HCT116 (cell line): ENCODE results near the gene P2RX6. TPM values are rescaled to one million over a fixed set of nuclear protein-coding genes. Genes with fewer than 3 reads are reported as not detected.

Experiments used
- ATAC-seq: fragments of 200-7000 bp; cut with Tn5 transposase; 2 replicates; pipeline ENCODE4 v1.9.1; 2020; ENCODE audit warnings: mild to moderate bottlenecking, moderate library complexity
- BruUV-seq: library from RNA; stranded (reverse); fragments of 400-500 nt; replicated peaks from 2 replicates; lab custom pipeline; 2021; lab: Mats Ljungman, UMichigan
- CTCF ChIA-PET: fragments of 300-600 bp; sonication (Branson Sonifier 250); formaldehyde crosslinking; loops from one replicate; lab custom pipeline; 2021; ENCODE audit warnings: antibody characterized with exemption; lab: Charles Lee
- POLR2A ChIA-PET: fragments of 300-600, 350-600 bp; sonication (Branson Sonifier 250); formaldehyde crosslinking; loops from one replicate; lab custom pipeline; 2021; ENCODE audit warnings: antibody characterized with exemption; lab: Charles Lee
- RAD21 ChIA-PET, 2 experiments: fragments of 300-600 bp; sonication (Branson Sonifier 250); formaldehyde crosslinking; loops; one replicate each; lab custom pipeline; 2023; ENCODE audit warnings: low total read pairs in 2 of 2; ENCODE audit not compliant: uncharacterized antibody in 2 of 2, unreplicated experiment in 2 of 2, low non-redundant PET in 1 of 2; lab: Charles Lee
- DNase-seq: peaks from one replicate; pipeline ENCODE4 v3.0.0-alpha.2; 2010; ENCODE audit warnings: low read depth, low spot score
- H2AFZ ChIP-seq: fragments of 200-600 bp; shearing (Covaris generic), sonication (generic); 2 replicates; pipeline ENCODE4 v1.6.1; 2017; ENCODE audit warnings: low read depth, mixed run types, mixed read lengths, antibody characterized with exemption, low read length; ENCODE audit not compliant: poor library complexity, severe bottlenecking
- H3K27ac ChIP-seq: 2 replicates; pipeline ENCODE4 v1.5.1; 2012; ENCODE audit warnings: low read depth, low read length
- H3K27me3 ChIP-seq: fragments of 200-600 bp; sonication (generic); 2 replicates; pipeline ENCODE4 v1.6.1; 2016; ENCODE audit warnings: mixed run types, low read length, mixed read lengths; ENCODE audit not compliant: insufficient read depth
- H3K36me3 ChIP-seq, 2 experiments: fragments of 200-500 bp in 1 of 2; fragments of 200-600 bp in 1 of 2; sonication (Bioruptor generic) in 1 of 2; sonication (generic) in 1 of 2; 2 replicates each; pipeline versions ENCODE4 v1.5.1 to v1.6.1; 2014 to 2016; ENCODE audit warnings: low read length in 2 of 2, inconsistent platforms in 1 of 2, mixed read lengths in 1 of 2, mixed run types in 1 of 2; ENCODE audit not compliant: insufficient read depth in 2 of 2, control insufficient read depth in 1 of 2
- H3K4me1 ChIP-seq, 2 experiments: fragments of 200-600 bp in 1 of 2; sonication (generic) in 1 of 2; 2 replicates each; pipeline versions ENCODE4 v1.5.1 to v1.6.1; 2012 to 2017; ENCODE audit warnings: low read length in 2 of 2, inconsistent platforms in 1 of 2, mild to moderate bottlenecking in 1 of 2, mixed read lengths in 1 of 2, mixed run types in 1 of 2, moderate library complexity in 1 of 2; ENCODE audit not compliant: insufficient read depth in 2 of 2, control insufficient read depth in 1 of 2
- H3K4me2 ChIP-seq: fragments of 200-600 bp; sonication (generic); 2 replicates; pipeline ENCODE4 v1.6.1; 2017; ENCODE audit warnings: mixed run types, low read length, mixed read lengths
- H3K4me3 ChIP-seq, 2 experiments: fragments of 200-600 bp in 1 of 2; sonication (generic) in 1 of 2; replicated peaks in 1 of 2; 2 replicates each; pipeline ENCODE4 v1.5.1; 2011 to 2016; ENCODE audit warnings: low read length in 2 of 2, control low read depth in 1 of 2, low read depth in 1 of 2, mild to moderate bottlenecking in 1 of 2, mixed read lengths in 1 of 2, mixed run types in 1 of 2
- H3K79me2 ChIP-seq: fragments of 200-600 bp; sonication (generic); 2 replicates; pipeline ENCODE4 v1.6.1; 2017; ENCODE audit warnings: mild to moderate bottlenecking, mixed run types, low read length, moderate library complexity, mixed read lengths; ENCODE audit not compliant: insufficient read depth
- H3K9ac ChIP-seq: fragments of 200-600 bp; sonication (generic); 2 replicates; pipeline ENCODE4 v1.6.1; 2016; ENCODE audit warnings: low read length, mixed read lengths
- H3K9me2 ChIP-seq: fragments of 200-600 bp; sonication (generic), shearing (Covaris generic); 2 replicates; pipeline ENCODE4 v1.6.1; 2017; ENCODE audit warnings: mixed run types, mild to moderate bottlenecking, moderate library complexity; ENCODE audit not compliant: insufficient read depth
- H3K9me3 ChIP-seq, 2 experiments: fragments of 200-500 bp in 1 of 2; fragments of 200-600 bp in 1 of 2; sonication (Bioruptor generic) in 1 of 2; sonication (generic) in 1 of 2; 2 replicates each; pipeline ENCODE4 v1.6.1; 2014 to 2017; ENCODE audit warnings: low read length in 2 of 2, mixed read lengths in 2 of 2, inconsistent platforms in 1 of 2, low read depth in 1 of 2, mild to moderate bottlenecking in 1 of 2, mixed run types in 1 of 2, moderate library complexity in 1 of 2; ENCODE audit not compliant: control insufficient read depth in 1 of 2, insufficient read depth in 1 of 2
- H4K20me1 ChIP-seq: fragments of 200-600 bp; sonication (generic), shearing (Covaris generic); 2 replicates; pipeline ENCODE4 v1.6.1; 2017; ENCODE audit warnings: mixed run types, mild to moderate bottlenecking, moderate library complexity; ENCODE audit not compliant: insufficient read depth
- EGR1 ChIP-seq: IDR thresholded peaks from 2 replicates; pipeline ENCODE4 v1.6.1; 2012; ENCODE audit warnings: low read depth
- EZH2phosphoT487 ChIP-seq: fragments of 200-600 bp; IDR thresholded peaks from 2 replicates; pipeline ENCODE4 v1.6.1; 2018; ENCODE audit warnings: antibody characterized with exemption, borderline replicate concordance
- JUND ChIP-seq: IDR thresholded peaks from 2 replicates; pipeline ENCODE4 v1.6.1; 2012
- POLR2A ChIP-seq: IDR thresholded peaks from 2 replicates; pipeline ENCODE4 v1.7.0; 2011; ENCODE audit warnings: borderline replicate concordance; ENCODE audit not compliant: insufficient read depth, insufficient read length; ENCODE audit errors: extremely low read depth
- REST ChIP-seq: IDR thresholded peaks from 2 replicates; pipeline ENCODE4 v1.6.1; 2012; ENCODE audit warnings: low read depth
- SIN3A ChIP-seq: IDR thresholded peaks from 2 replicates; pipeline ENCODE4 v1.6.1; 2012; ENCODE audit warnings: low read depth
- SRF ChIP-seq: IDR thresholded peaks from 2 replicates; pipeline ENCODE4 v1.6.1; 2012; ENCODE audit warnings: low read depth
- ZFX ChIP-seq: fragments of 450-650 bp; IDR thresholded peaks from 2 replicates; pipeline ENCODE4 v1.6.1; 2017
- intact Hi-C: fragments of 100-400 bp; cut with micrococcal nuclease; formaldehyde crosslinking; loops from 2 replicates; pipeline ENCODE4 v1.10.0; 2022
- total RNA-seq: library from RNA; stranded (reverse); gene quantifications from one replicate; pipeline ENCODE4 v1.2.1, GENCODE V29; 2021; ENCODE audit not compliant: unreplicated experiment

P2RX6 gene
- total RNA-seq, 1 experiment from 2014 or later = 0.20 TPM

- no peak for TF ChIP-seq EZH2phosphoT487
- no peak for TF ChIP-seq ZFX
- no peak for TF ChIP-seq REST
- no peak for TF ChIP-seq POLR2A
- TF ChIP-seq JUND = no peak
- TF ChIP-seq EGR1 = no peak
- TF ChIP-seq SRF = no peak
- TF ChIP-seq SIN3A = no peak
- no peaks in the 10 kb centered on the region for H3K4me1 ChIP-seq
- POLR2A ChIA-PET = no interaction called here
- no peak overlapping the region for H3K4me3 ChIP-seq
- H3K9ac ChIP-seq = no peak overlapping the region
- peaks cover 6% of the 10 kb centered on the region; the same call in 1 of the 2 replicates for H3K79me2 ChIP-seq
- no peaks in the 10 kb centered on the region for H3K27me3 ChIP-seq
- CTCF ChIA-PET = interaction anchor here (1.4 kb wide), 1 partner anchor 103 kb away, joined by 4 read pairs; no protein-coding TSS in a partner anchor
- DNase-seq (no peak), ATAC-seq (no peak)
- H3K9me2 ChIP-seq = no peaks in the 10 kb centered on the region
- no peak overlapping the region for H3K27ac ChIP-seq
- H3K36me3 ChIP-seq = peaks cover 7 to 15% of the 10 kb centered on the region in 2 experiments; a peak in 2 of 4 replicates
- intact Hi-C loops = no loop called here
- RAD21 ChIA-PET = no interaction called here
- H4K20me1 ChIP-seq = no peaks in the 10 kb centered on the region
- H3K9me3 ChIP-seq = no peaks in the 10 kb centered on the region
- H3K4me2 ChIP-seq = no peak overlapping the region
- no peak overlapping the region for H2AFZ ChIP-seq
- BruUV-seq = no TSS peak
Observed at GRCh38 chr22:20988573-20989322, 26.2 kb upstream of the P2RX6 start.
